Measurements from ENCODE around the gene BEND7. TPM values are rescaled to one million over a fixed set of nuclear protein-coding genes. Genes with fewer than 3 reads are reported as not detected.

Gene BEND7
- total and polyA plus RNA-seq, 2 donors (not counting 3 experiments of a cell fraction or from before 2014, with no cell fraction given) = 7.3 to 31.7 TPM

GRCh38 chr10:13521026-13521425 is 7.8 kb downstream of the BEND7 start:
- no peak overlapping the region for H3K4me3 ChIP-seq (replicated peaks in 1 of 3; ENCODE audit: insufficient read depth in 1 of 3, low read depth in 1 of 3, low read length in 3 of 3)
- ChIA-PET POLR2A (no interaction called here), CTCF (interaction anchor here (1.1 to 1.4 kb wide), 3 partner anchors 10 to 149 kb away, joined by 3 to 6 read pairs (median 4); no protein-coding TSS in a partner anchor)
- H3K4me1 ChIP-seq (ENCODE audit: control insufficient read depth, extremely low read depth, insufficient read depth, low read length) = no peaks in the 10 kb centered on the region
- DNase-seq (ENCODE audit: low read depth, low spot score) = no peak
- no peak for FAIRE-seq
- peaks cover 10% of the 10 kb centered on the region for H3K79me2 ChIP-seq (ENCODE audit: control insufficient read depth, insufficient read depth, low read length)
- dilution Hi-C loops (cut with MboI; ENCODE audit: extremely low pct_ligation_motif_present, low sequenced_read_pairs) = no loop called here
- H3K27me3 ChIP-seq (ENCODE audit: control insufficient read depth in 2 of 2, insufficient read depth in 2 of 2, low read length in 2 of 2) = no peaks in the 10 kb centered on the region
- H4K20me1 ChIP-seq (replicated peaks; ENCODE audit: control insufficient read depth, extremely low read depth, insufficient read depth, low read length) = no peaks in the 10 kb centered on the region
- intact Hi-C loops (cut with micrococcal nuclease) = no loop called here
- H3K9me1 ChIP-seq (replicated peaks; ENCODE audit: control insufficient read depth, extremely low read depth, insufficient read depth, low read length) = no peaks in the 10 kb centered on the region
- H3K36me3 ChIP-seq (ENCODE audit: control insufficient read depth in 2 of 2, extremely low read depth in 1 of 2, insufficient read depth in 2 of 2, low read length in 2 of 2) = peaks cover 3 to 8% of the 10 kb centered on the region in 2 experiments
- no peak overlapping the region for H3K4me2 ChIP-seq (ENCODE audit: insufficient read depth, low read length)
- H2AFZ ChIP-seq (ENCODE audit: low read depth, low read length) = no peak overlapping the region
- TF ChIP-seq POLR2A (IDR thresholded peaks at IDR 0.05; ENCODE audit: low read depth, low read length) (no peak), CTCF (IDR thresholded peaks at IDR 0.05; ENCODE audit: extremely low read depth in 1 of 2, insufficient read depth in 1 of 2, low read depth in 1 of 2, low read length in 2 of 2) (no peak), EZH2 (IDR thresholded peaks at IDR 0.05; ENCODE audit: borderline replicate concordance, low read depth, low read length, severe bottlenecking) (no peak), POLR2AphosphoS5 (IDR thresholded peaks at IDR 0.05; ENCODE audit: insufficient read depth, low read depth, low read length) (no peak), MYC (IDR thresholded peaks at IDR 0.05; ENCODE audit: low read depth, low read length) (no peak), GATA2 (IDR thresholded peaks at IDR 0.05; ENCODE audit: insufficient read depth, insufficient read length, low read depth, low read length) (no peak)
- BruUV-seq (replicated peaks) = no TSS peak
- H3K9me3 ChIP-seq (replicated peaks; ENCODE audit: control insufficient read depth, insufficient read depth, low read length) = no peaks in the 10 kb centered on the region
- H3K27ac ChIP-seq (ENCODE audit: insufficient read depth, low read depth, low read length) = no peak overlapping the region
- H3K9ac ChIP-seq (replicated peaks; ENCODE audit: extremely low read depth, insufficient read depth, low read length) = no peak overlapping the region

GRCh38 chr10:13520194-13520593 is 8.6 kb downstream of the BEND7 start:
- Histone ChIP-seq H2AFZ (ENCODE audit: low read depth, low read length) (no peak overlapping the region), H3K36me3 (ENCODE audit: control insufficient read depth in 2 of 2, extremely low read depth in 1 of 2, insufficient read depth in 2 of 2, low read length in 2 of 2) (peaks cover 2 to 5% of the 10 kb centered on the region in 2 experiments), H3K4me2 (ENCODE audit: insufficient read depth, low read length) (no peak overlapping the region), H3K27me3 (ENCODE audit: control insufficient read depth in 2 of 2, insufficient read depth in 2 of 2, low read length in 2 of 2) (no peaks in the 10 kb centered on the region), H3K9ac (replicated peaks; ENCODE audit: extremely low read depth, insufficient read depth, low read length) (no peak overlapping the region), H4K20me1 (replicated peaks; ENCODE audit: control insufficient read depth, extremely low read depth, insufficient read depth, low read length) (no peaks in the 10 kb centered on the region), H3K4me3 (replicated peaks in 1 of 3; ENCODE audit: insufficient read depth in 1 of 3, low read depth in 1 of 3, low read length in 3 of 3) (no peak overlapping the region), H3K27ac (ENCODE audit: insufficient read depth, low read depth, low read length) (no peak overlapping the region), H3K9me3 (replicated peaks; ENCODE audit: control insufficient read depth, insufficient read depth, low read length) (no peaks in the 10 kb centered on the region), H3K79me2 (ENCODE audit: control insufficient read depth, insufficient read depth, low read length) (peaks cover 4% of the 10 kb centered on the region), H3K9me1 (replicated peaks; ENCODE audit: control insufficient read depth, extremely low read depth, insufficient read depth, low read length) (no peaks in the 10 kb centered on the region), H3K4me1 (ENCODE audit: control insufficient read depth, extremely low read depth, insufficient read depth, low read length) (no peaks in the 10 kb centered on the region)
- no TSS peak for BruUV-seq (replicated peaks)
- no peak for DNase-seq (ENCODE audit: low read depth, low spot score)
- ChIA-PET CTCF (interaction anchor here (0.9 to 1.4 kb wide), 3 partner anchors 9 to 148 kb away, joined by 3 to 6 read pairs (median 4); no protein-coding TSS in a partner anchor), POLR2A (no interaction called here)
- intact Hi-C loops (cut with micrococcal nuclease) (no loop called here), dilution Hi-C loops (cut with MboI; ENCODE audit: extremely low pct_ligation_motif_present, low sequenced_read_pairs) (no loop called here)
- FAIRE-seq = no peak
- TF ChIP-seq GATA2 (IDR thresholded peaks at IDR 0.05; ENCODE audit: insufficient read depth, insufficient read length, low read depth, low read length) (no peak), EZH2 (IDR thresholded peaks at IDR 0.05; ENCODE audit: borderline replicate concordance, low read depth, low read length, severe bottlenecking) (no peak), POLR2A (IDR thresholded peaks at IDR 0.05; ENCODE audit: low read depth, low read length) (no peak), JUN (IDR thresholded peaks at IDR 0.05; ENCODE audit: borderline replicate concordance, insufficient read depth, insufficient read length, low read depth) (no peak), POLR2AphosphoS5 (IDR thresholded peaks at IDR 0.05; ENCODE audit: insufficient read depth, low read depth, low read length) (no peak), CTCF (IDR thresholded peaks at IDR 0.05; ENCODE audit: extremely low read depth in 1 of 2, insufficient read depth in 1 of 2, low read depth in 1 of 2, low read length in 2 of 2) (no peak), MYC (IDR thresholded peaks at IDR 0.05; ENCODE audit: low read depth, low read length) (no peak), FOS (IDR thresholded peaks at IDR 0.05; ENCODE audit: borderline replicate concordance, insufficient read depth, low read length) (no peak)
- TF ChIP-seq, protein P1, sequence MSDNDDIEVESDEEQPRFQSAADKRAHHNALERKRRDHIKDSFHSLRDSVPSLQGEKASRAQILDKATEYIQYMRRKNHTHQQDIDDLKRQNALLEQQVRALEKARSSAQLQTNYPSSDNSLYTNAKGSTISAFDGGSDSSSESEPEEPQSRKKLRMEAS (IDR thresholded peaks at IDR 0.05; ENCODE audit: insufficient read depth, insufficient read length) = no peak
